HCT116 (cell line): ENCODE results near the gene IL1R1.

Experiments
- CBX3 ChIP-seq: IDR thresholded peaks from 2 replicates; pipeline ENCODE4 v1.6.1; 2012; ENCODE audit warnings: low read depth
- EZH2 ChIP-seq: fragments of 200-600 bp; sonication (generic); IDR thresholded peaks from 2 replicates; pipeline ENCODE4 v1.6.1; 2017; ENCODE audit warnings: antibody characterized with exemption, mixed run types
- POLR2AphosphoS5 ChIP-seq: IDR thresholded peaks from 2 replicates; pipeline ENCODE4 v1.6.1; 2011; ENCODE audit warnings: mild to moderate bottlenecking, low read depth, low read length, moderate library complexity
- TF ChIP-seq, protein P1 (sequence below): IDR thresholded peaks from 2 replicates; pipeline ENCODE4 v1.6.1; 2012
- TF ChIP-seq, protein P2 (sequence below): IDR thresholded peaks from 2 replicates; pipeline ENCODE4 v1.6.1; 2012; ENCODE audit warnings: low read depth

DNA sequence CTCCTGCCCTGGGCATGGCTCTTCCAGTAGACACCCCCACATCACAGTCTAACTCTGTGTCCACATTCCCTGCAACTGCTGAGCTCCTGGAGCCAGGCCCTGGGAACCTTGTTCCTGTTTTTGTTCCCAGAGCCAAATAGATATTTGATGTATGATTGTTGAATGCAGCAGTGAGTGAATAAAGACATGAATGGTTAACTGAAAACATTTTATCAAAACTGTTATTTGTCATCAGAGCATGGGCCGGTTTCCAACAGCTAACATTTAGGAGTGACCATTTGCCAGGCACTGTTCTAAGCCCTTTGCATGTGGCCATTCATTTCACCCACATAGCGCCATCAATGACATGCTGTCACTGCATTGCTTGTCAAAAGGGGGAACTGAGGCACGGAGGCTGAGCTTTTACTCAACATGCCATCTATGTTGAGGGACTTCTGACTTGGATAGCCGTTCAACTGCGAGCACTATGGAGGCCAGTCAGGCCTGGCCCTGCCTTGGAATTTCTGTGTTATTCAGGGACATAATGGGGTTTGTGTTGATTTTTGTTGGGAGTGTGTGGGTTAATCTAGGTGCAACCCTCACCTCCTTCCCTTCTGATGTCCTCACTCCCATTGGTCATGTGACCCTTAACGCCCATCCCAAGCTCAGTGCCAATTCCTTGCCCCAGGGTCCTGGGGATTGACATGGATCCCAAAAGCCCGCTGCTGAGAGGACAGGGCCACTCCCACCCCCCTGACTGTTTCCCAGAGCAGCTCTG lies 12.6 kb downstream of the IL1R1 start:
- no peak for TF ChIP-seq POLR2AphosphoS5
- TF ChIP-seq CBX3: no peak
- TF ChIP-seq, protein P1, sequence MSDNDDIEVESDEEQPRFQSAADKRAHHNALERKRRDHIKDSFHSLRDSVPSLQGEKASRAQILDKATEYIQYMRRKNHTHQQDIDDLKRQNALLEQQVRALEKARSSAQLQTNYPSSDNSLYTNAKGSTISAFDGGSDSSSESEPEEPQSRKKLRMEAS: no peak
- TF ChIP-seq, protein P2, sequence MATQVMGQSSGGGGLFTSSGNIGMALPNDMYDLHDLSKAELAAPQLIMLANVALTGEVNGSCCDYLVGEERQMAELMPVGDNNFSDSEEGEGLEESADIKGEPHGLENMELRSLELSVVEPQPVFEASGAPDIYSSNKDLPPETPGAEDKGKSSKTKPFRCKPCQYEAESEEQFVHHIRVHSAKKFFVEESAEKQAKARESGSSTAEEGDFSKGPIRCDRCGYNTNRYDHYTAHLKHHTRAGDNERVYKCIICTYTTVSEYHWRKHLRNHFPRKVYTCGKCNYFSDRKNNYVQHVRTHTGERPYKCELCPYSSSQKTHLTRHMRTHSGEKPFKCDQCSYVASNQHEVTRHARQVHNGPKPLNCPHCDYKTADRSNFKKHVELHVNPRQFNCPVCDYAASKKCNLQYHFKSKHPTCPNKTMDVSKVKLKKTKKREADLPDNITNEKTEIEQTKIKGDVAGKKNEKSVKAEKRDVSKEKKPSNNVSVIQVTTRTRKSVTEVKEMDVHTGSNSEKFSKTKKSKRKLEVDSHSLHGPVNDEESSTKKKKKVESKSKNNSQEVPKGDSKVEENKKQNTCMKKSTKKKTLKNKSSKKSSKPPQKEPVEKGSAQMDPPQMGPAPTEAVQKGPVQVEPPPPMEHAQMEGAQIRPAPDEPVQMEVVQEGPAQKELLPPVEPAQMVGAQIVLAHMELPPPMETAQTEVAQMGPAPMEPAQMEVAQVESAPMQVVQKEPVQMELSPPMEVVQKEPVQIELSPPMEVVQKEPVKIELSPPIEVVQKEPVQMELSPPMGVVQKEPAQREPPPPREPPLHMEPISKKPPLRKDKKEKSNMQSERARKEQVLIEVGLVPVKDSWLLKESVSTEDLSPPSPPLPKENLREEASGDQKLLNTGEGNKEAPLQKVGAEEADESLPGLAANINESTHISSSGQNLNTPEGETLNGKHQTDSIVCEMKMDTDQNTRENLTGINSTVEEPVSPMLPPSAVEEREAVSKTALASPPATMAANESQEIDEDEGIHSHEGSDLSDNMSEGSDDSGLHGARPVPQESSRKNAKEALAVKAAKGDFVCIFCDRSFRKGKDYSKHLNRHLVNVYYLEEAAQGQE: no peak
- no peak for TF ChIP-seq EZH2
